Measurements from ENCODE around the gene SMAD7. TPM values are rescaled to one million over a fixed set of nuclear protein-coding genes. Genes with fewer than 3 reads are reported as not detected.
A peak's percentile ranks its signal among the peaks of the same experiment; 100 is the strongest.

SMAD7 gene
- total RNA-seq, 1 donor from 2014 or later, result 8.9 TPM

- Histone ChIP-seq H3K4me1 (ENCODE audit: control insufficient read depth in 3 of 3, insufficient read depth in 3 of 3, low read length in 3 of 3) (peaks cover 0 to 11% (median 9%) of the 10 kb centered on the region in 3 donors), H3K9ac (ENCODE audit: low read depth in 1 of 3, low read length in 3 of 3) (no peak overlapping the region), H3K27ac (ENCODE audit: low read depth, low read length) (no peak overlapping the region), H3K27me3 (ENCODE audit: control insufficient read depth in 3 of 3, insufficient read depth in 3 of 3, low read length in 3 of 3) (no peaks in the 10 kb centered on the region), H3K9me3 (ENCODE audit: control insufficient read depth in 3 of 3, low read length in 3 of 3) (no peaks in the 10 kb centered on the region), H3K4me3 (ENCODE audit: low read length in 3 of 3) (no peak overlapping the region), H3K36me3 (ENCODE audit: control insufficient read depth in 3 of 3, insufficient read depth in 3 of 3, low read length in 3 of 3) (no peaks in the 10 kb centered on the region)
Measured at GRCh38 chr18:48882379-48882778, 68.4 kb downstream of the SMAD7 start.

- no peak overlapping the region for H3K9ac ChIP-seq (ENCODE audit: low read depth in 1 of 3, low read length in 3 of 3)
- H3K27me3 ChIP-seq (ENCODE audit: control insufficient read depth in 3 of 3, insufficient read depth in 3 of 3, low read length in 3 of 3), result no peaks in the 10 kb centered on the region
- H3K4me3 ChIP-seq (ENCODE audit: low read length in 3 of 3), result no peak overlapping the region
- no peak overlapping the region for H3K27ac ChIP-seq (ENCODE audit: low read depth, low read length)
- no peaks in the 10 kb centered on the region for H3K36me3 ChIP-seq (ENCODE audit: control insufficient read depth in 3 of 3, insufficient read depth in 3 of 3, low read length in 3 of 3)
- H3K9me3 ChIP-seq (ENCODE audit: control insufficient read depth in 3 of 3, low read length in 3 of 3), result no peaks in the 10 kb centered on the region
- H3K4me1 ChIP-seq (ENCODE audit: control insufficient read depth in 3 of 3, insufficient read depth in 3 of 3, low read length in 3 of 3), result peaks cover 0 to 10% (median 9%) of the 10 kb centered on the region in 3 donors
Measured at GRCh38 chr18:48880931-48881330, 69.8 kb downstream of the SMAD7 start.

- Histone ChIP-seq H3K9me3 (ENCODE audit: control insufficient read depth in 3 of 3, low read length in 3 of 3) (no peaks in the 10 kb centered on the region), H3K36me3 (ENCODE audit: control insufficient read depth in 3 of 3, insufficient read depth in 3 of 3, low read length in 3 of 3) (no peaks in the 10 kb centered on the region), H3K27ac (ENCODE audit: low read depth, low read length) (no peak overlapping the region), H3K4me1 (ENCODE audit: control insufficient read depth in 3 of 3, insufficient read depth in 3 of 3, low read length in 3 of 3) (peaks cover 0 to 15% (median 6%) of the 10 kb centered on the region in 3 donors), H3K9ac (ENCODE audit: low read depth in 1 of 3, low read length in 3 of 3) (no peak overlapping the region), H3K27me3 (ENCODE audit: control insufficient read depth in 3 of 3, insufficient read depth in 3 of 3, low read length in 3 of 3) (no peaks in the 10 kb centered on the region), H3K4me3 (ENCODE audit: low read length in 3 of 3) (no peak overlapping the region)
Measured at GRCh38 chr18:48879008-48879431, 71.7 kb downstream of the SMAD7 start.

- no peak overlapping the region for H3K9ac ChIP-seq (ENCODE audit: low read depth in 1 of 3, low read length in 3 of 3)
- H3K4me3 ChIP-seq (ENCODE audit: low read length in 3 of 3), result no peak overlapping the region
- no peaks in the 10 kb centered on the region for H3K36me3 ChIP-seq (ENCODE audit: control insufficient read depth in 3 of 3, insufficient read depth in 3 of 3, low read length in 3 of 3)
- no peak overlapping the region for H3K27ac ChIP-seq (ENCODE audit: low read depth, low read length)
- H3K4me1 ChIP-seq (ENCODE audit: control insufficient read depth in 3 of 3, insufficient read depth in 3 of 3, low read length in 3 of 3), result peaks cover 0 to 15% (median 6%) of the 10 kb centered on the region in 3 donors
- H3K9me3 ChIP-seq (ENCODE audit: control insufficient read depth in 3 of 3, low read length in 3 of 3), result no peaks in the 10 kb centered on the region
- H3K27me3 ChIP-seq (ENCODE audit: control insufficient read depth in 3 of 3, insufficient read depth in 3 of 3, low read length in 3 of 3), result no peaks in the 10 kb centered on the region
Measured at GRCh38 chr18:48878471-48878870, 72.3 kb downstream of the SMAD7 start.

- peaks cover 0 to 20% (median 6%) of the 10 kb centered on the region in 3 donors for H3K4me1 ChIP-seq (ENCODE audit: control insufficient read depth in 3 of 3, insufficient read depth in 3 of 3, low read length in 3 of 3)
- H3K36me3 ChIP-seq (ENCODE audit: control insufficient read depth in 3 of 3, insufficient read depth in 3 of 3, low read length in 3 of 3), result no peaks in the 10 kb centered on the region
- H3K4me3 ChIP-seq (ENCODE audit: low read length in 3 of 3), result no peak overlapping the region
- no peaks in the 10 kb centered on the region for H3K9me3 ChIP-seq (ENCODE audit: control insufficient read depth in 3 of 3, low read length in 3 of 3)
- no peak overlapping the region for H3K9ac ChIP-seq (ENCODE audit: low read depth in 1 of 3, low read length in 3 of 3)
- H3K27me3 ChIP-seq (ENCODE audit: control insufficient read depth in 3 of 3, insufficient read depth in 3 of 3, low read length in 3 of 3), result no peaks in the 10 kb centered on the region
- no peak overlapping the region for H3K27ac ChIP-seq (ENCODE audit: low read depth, low read length)
Measured at GRCh38 chr18:48877941-48878340, 72.8 kb downstream of the SMAD7 start.

GRCh38 chr18:48876590-48876989, 74.2 kb downstream of the SMAD7 start:
- Histone ChIP-seq H3K36me3 (ENCODE audit: control insufficient read depth in 3 of 3, insufficient read depth in 3 of 3, low read length in 3 of 3) (no peaks in the 10 kb centered on the region), H3K4me1 (ENCODE audit: control insufficient read depth in 3 of 3, insufficient read depth in 3 of 3, low read length in 3 of 3) (peaks cover 0 to 27% (median 6%) of the 10 kb centered on the region in 3 donors), H3K4me3 (ENCODE audit: low read length in 3 of 3) (no peak overlapping the region), H3K9me3 (ENCODE audit: control insufficient read depth in 3 of 3, low read length in 3 of 3) (no peaks in the 10 kb centered on the region), H3K27ac (ENCODE audit: low read depth, low read length) (no peak overlapping the region), H3K9ac (ENCODE audit: low read depth in 1 of 3, low read length in 3 of 3) (peak overlapping the region in 1 of 3 donors; percentile 29), H3K27me3 (ENCODE audit: control insufficient read depth in 3 of 3, insufficient read depth in 3 of 3, low read length in 3 of 3) (no peaks in the 10 kb centered on the region)

GRCh38 chr18:48875942-48876511, 74.7 kb downstream of the SMAD7 start:
- Histone ChIP-seq H3K4me3 (ENCODE audit: low read length in 3 of 3) (no peak overlapping the region), H3K9me3 (ENCODE audit: control insufficient read depth in 3 of 3, low read length in 3 of 3) (no peaks in the 10 kb centered on the region), H3K27ac (ENCODE audit: low read depth, low read length) (no peak overlapping the region), H3K9ac (ENCODE audit: low read depth in 1 of 3, low read length in 3 of 3) (peak overlapping the region in 1 of 3 donors; percentile 29), H3K4me1 (ENCODE audit: control insufficient read depth in 3 of 3, insufficient read depth in 3 of 3, low read length in 3 of 3) (peaks cover 0 to 27% (median 6%) of the 10 kb centered on the region in 3 donors), H3K27me3 (ENCODE audit: control insufficient read depth in 3 of 3, insufficient read depth in 3 of 3, low read length in 3 of 3) (no peaks in the 10 kb centered on the region), H3K36me3 (ENCODE audit: control insufficient read depth in 3 of 3, insufficient read depth in 3 of 3, low read length in 3 of 3) (no peaks in the 10 kb centered on the region)

GRCh38 chr18:48875314-48875941, 75.3 kb downstream of the SMAD7 start:
- peaks cover 0 to 27% (median 6%) of the 10 kb centered on the region in 3 donors for H3K4me1 ChIP-seq (ENCODE audit: control insufficient read depth in 3 of 3, insufficient read depth in 3 of 3, low read length in 3 of 3)
- no peaks in the 10 kb centered on the region for H3K27me3 ChIP-seq (ENCODE audit: control insufficient read depth in 3 of 3, insufficient read depth in 3 of 3, low read length in 3 of 3)

GRCh38 chr18:48874701-48875162, 76.0 kb downstream of the SMAD7 start:
- no peaks in the 10 kb centered on the region for H3K9me3 ChIP-seq (ENCODE audit: control insufficient read depth in 3 of 3, low read length in 3 of 3)
- no peaks in the 10 kb centered on the region for H3K36me3 ChIP-seq (ENCODE audit: control insufficient read depth in 3 of 3, insufficient read depth in 3 of 3, low read length in 3 of 3)
- H3K27me3 ChIP-seq (ENCODE audit: control insufficient read depth in 3 of 3, insufficient read depth in 3 of 3, low read length in 3 of 3), result no peaks in the 10 kb centered on the region
- H3K4me3 ChIP-seq (ENCODE audit: low read length in 3 of 3), result no peak overlapping the region
- H3K27ac ChIP-seq (ENCODE audit: low read depth, low read length), result no peak overlapping the region
- H3K9ac ChIP-seq (ENCODE audit: low read depth in 1 of 3, low read length in 3 of 3), result no peak overlapping the region
- peaks cover 0 to 27% (median 6%) of the 10 kb centered on the region in 3 donors for H3K4me1 ChIP-seq (ENCODE audit: control insufficient read depth in 3 of 3, insufficient read depth in 3 of 3, low read length in 3 of 3)

More at GRCh38 chr18:48875314-48875941, 75.3 kb downstream of the SMAD7 start:
- Histone ChIP-seq H3K4me3 (ENCODE audit: low read length in 3 of 3) (no peak overlapping the region), H3K9me3 (ENCODE audit: control insufficient read depth in 3 of 3, low read length in 3 of 3) (no peaks in the 10 kb centered on the region), H3K9ac (ENCODE audit: low read depth in 1 of 3, low read length in 3 of 3) (no peak overlapping the region), H3K36me3 (ENCODE audit: control insufficient read depth in 3 of 3, insufficient read depth in 3 of 3, low read length in 3 of 3) (no peaks in the 10 kb centered on the region), H3K27ac (ENCODE audit: low read depth, low read length) (no peak overlapping the region)

- Histone ChIP-seq H3K9ac (ENCODE audit: low read depth in 1 of 3, low read length in 3 of 3) (no peak overlapping the region), H3K4me1 (ENCODE audit: control insufficient read depth in 3 of 3, insufficient read depth in 3 of 3, low read length in 3 of 3) (peaks cover 0 to 27% (median 6%) of the 10 kb centered on the region in 3 donors), H3K27me3 (ENCODE audit: control insufficient read depth in 3 of 3, insufficient read depth in 3 of 3, low read length in 3 of 3) (no peaks in the 10 kb centered on the region), H3K36me3 (ENCODE audit: control insufficient read depth in 3 of 3, insufficient read depth in 3 of 3, low read length in 3 of 3) (no peaks in the 10 kb centered on the region), H3K27ac (ENCODE audit: low read depth, low read length) (no peak overlapping the region), H3K4me3 (ENCODE audit: low read length in 3 of 3) (no peak overlapping the region), H3K9me3 (ENCODE audit: control insufficient read depth in 3 of 3, low read length in 3 of 3) (no peaks in the 10 kb centered on the region)
Measured at GRCh38 chr18:48874233-48874632, 76.5 kb downstream of the SMAD7 start.
